OCI-LY7 (cell line): ENCODE measurements around the gene NPC2. TPM values are rescaled to one million over a fixed set of nuclear protein-coding genes. Genes with fewer than 3 reads are reported as not detected.

ENCODE experiments used
- BruUV-seq: library from RNA; stranded (reverse); fragments of 400-500 nt; replicated peaks from 2 replicates; lab custom pipeline; 2021; lab: Mats Ljungman, UMichigan
- CTCF ChIA-PET: fragments of 300-600 bp; sonication (Branson Sonifier 250); formaldehyde crosslinking; loops from one replicate; lab custom pipeline; 2022; ENCODE audit warnings: antibody characterized with exemption; ENCODE audit not compliant: unreplicated experiment; lab: Charles Lee
- POLR2A ChIA-PET: fragments of 300-600 bp; sonication (Branson Sonifier 250); formaldehyde crosslinking; loops from one replicate; lab custom pipeline; 2022; ENCODE audit warnings: antibody characterized with exemption; lab: Charles Lee
- DNase-seq: peaks from one replicate; pipeline ENCODE4 v3.0.0-alpha.2; 2015; ENCODE audit warnings: low spot score
- H2AFZ ChIP-seq: fragments of 200-600 bp; sonication (generic), shearing (Covaris generic); 2 replicates; pipeline ENCODE4 v1.6.1; 2014; ENCODE audit warnings: mild to moderate bottlenecking, antibody characterized with exemption, low read length, moderate library complexity
- H3K27ac ChIP-seq: fragments of 200-600 bp; sonication (generic); 2 replicates; pipeline ENCODE4 v1.5.1; 2014; ENCODE audit warnings: mixed run types, low read depth, mild to moderate bottlenecking, moderate library complexity, low read length, inconsistent platforms; ENCODE audit not compliant: poor library complexity, severe bottlenecking
- H3K36me3 ChIP-seq: fragments of 200-600 bp; sonication (generic); 2 replicates; pipeline ENCODE4 v1.6.1; 2014; ENCODE audit warnings: mild to moderate bottlenecking, antibody characterized with exemption, low read length, moderate library complexity, mixed read lengths; ENCODE audit not compliant: insufficient read depth
- H3K4me1 ChIP-seq: fragments of 200-600 bp; sonication (generic); 2 replicates; pipeline ENCODE4 v1.5.1; 2014; ENCODE audit warnings: mild to moderate bottlenecking, low read length; ENCODE audit not compliant: insufficient read depth, poor library complexity, severe bottlenecking
- H3K4me2 ChIP-seq: fragments of 200-600 bp; sonication (generic); 2 replicates; pipeline ENCODE4 v1.6.1; 2014; ENCODE audit warnings: mild to moderate bottlenecking, low read length
- H3K4me3 ChIP-seq: fragments of 200-600 bp; sonication (generic); 2 replicates; pipeline ENCODE4 v1.5.1; 2014; ENCODE audit warnings: mild to moderate bottlenecking, low read depth, low read length; ENCODE audit not compliant: poor library complexity, severe bottlenecking
- H3K79me2 ChIP-seq: fragments of 200-600 bp; sonication (generic); 2 replicates; pipeline ENCODE4 v1.6.1; 2016; ENCODE audit warnings: low read depth, mild to moderate bottlenecking, low read length, moderate library complexity, mixed read lengths; ENCODE audit not compliant: insufficient read depth
- H3K9me2 ChIP-seq: fragments of 200-600 bp; sonication (generic); 2 replicates; pipeline ENCODE4 v1.6.1; 2016; ENCODE audit warnings: mild to moderate bottlenecking, low read length, mixed read lengths; ENCODE audit not compliant: insufficient read depth
- H3K9me3 ChIP-seq: fragments of 200-600 bp; sonication (generic); 2 replicates; pipeline ENCODE4 v1.6.1; 2014; ENCODE audit warnings: mild to moderate bottlenecking, mixed run types, low read length, mixed read lengths
- H4K20me1 ChIP-seq: fragments of 200-600 bp; sonication (generic); 2 replicates; pipeline ENCODE4 v1.6.1; 2014; ENCODE audit warnings: mild to moderate bottlenecking, antibody characterized with exemption, low read length, moderate library complexity, mixed read lengths; ENCODE audit not compliant: insufficient read depth
- EZH2phosphoT487 ChIP-seq: fragments of 200-600 bp; sonication (generic); IDR thresholded peaks from 2 replicates; pipeline ENCODE4 v1.6.1; 2018; ENCODE audit warnings: low read depth, borderline replicate concordance, mild to moderate bottlenecking, mixed run types, antibody characterized with exemption, low read length, moderate library complexity, mixed read lengths
- intact Hi-C: fragments of 100-400 bp; cut with micrococcal nuclease; formaldehyde crosslinking; loops from one replicate; pipeline ENCODE4 v1.10.0; 2022; ENCODE audit not compliant: unreplicated experiment
- total RNA-seq, 2 experiments: library from RNA; depleted of rRNA in 1 of 2; stranded (reverse); fragments of >200 nt in 1 of 2; shearing (Covaris generic) in 1 of 2; gene quantifications; 2 replicates each; pipeline ENCODE4 v1.2.3, GENCODE V29; 2014 to 2022
- TF ChIP-seq, protein P1 (sequence below): fragments of 200-600 bp; sonication (generic); conservative IDR thresholded peaks from 2 replicates; pipeline ENCODE4 v1.5.1; 2014; ENCODE audit warnings: mild to moderate bottlenecking, antibody characterized with exemption, low read length, moderate library complexity, mixed read lengths

NPC2 gene
- total RNA-seq, 2 experiments from 2014 or later, result 37.8 to 80.8 TPM

DNA sequence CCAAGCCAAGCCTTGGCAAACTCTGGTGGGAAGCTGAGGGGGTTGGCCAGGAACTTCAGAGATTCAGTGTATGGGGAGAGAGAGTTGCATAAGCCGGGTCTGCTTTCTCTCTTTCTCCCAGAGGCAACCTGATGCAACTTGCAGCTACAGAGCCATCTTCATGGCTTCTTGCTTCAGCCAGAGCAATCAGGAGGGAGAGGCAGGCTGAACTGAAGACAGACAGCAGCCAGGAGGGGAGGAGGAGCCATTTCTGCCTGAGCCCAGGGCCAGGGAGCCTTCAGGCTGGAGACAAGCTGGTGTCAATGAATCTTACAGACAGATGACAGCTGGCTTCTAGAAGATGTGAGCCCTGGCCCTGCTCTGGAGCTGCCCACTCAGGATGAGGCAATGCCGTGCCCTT is 18.7 kb downstream of the NPC2 start:
- POLR2A ChIA-PET, result no interaction called here
- no peak for TF ChIP-seq EZH2phosphoT487
- TF ChIP-seq, protein P1, sequence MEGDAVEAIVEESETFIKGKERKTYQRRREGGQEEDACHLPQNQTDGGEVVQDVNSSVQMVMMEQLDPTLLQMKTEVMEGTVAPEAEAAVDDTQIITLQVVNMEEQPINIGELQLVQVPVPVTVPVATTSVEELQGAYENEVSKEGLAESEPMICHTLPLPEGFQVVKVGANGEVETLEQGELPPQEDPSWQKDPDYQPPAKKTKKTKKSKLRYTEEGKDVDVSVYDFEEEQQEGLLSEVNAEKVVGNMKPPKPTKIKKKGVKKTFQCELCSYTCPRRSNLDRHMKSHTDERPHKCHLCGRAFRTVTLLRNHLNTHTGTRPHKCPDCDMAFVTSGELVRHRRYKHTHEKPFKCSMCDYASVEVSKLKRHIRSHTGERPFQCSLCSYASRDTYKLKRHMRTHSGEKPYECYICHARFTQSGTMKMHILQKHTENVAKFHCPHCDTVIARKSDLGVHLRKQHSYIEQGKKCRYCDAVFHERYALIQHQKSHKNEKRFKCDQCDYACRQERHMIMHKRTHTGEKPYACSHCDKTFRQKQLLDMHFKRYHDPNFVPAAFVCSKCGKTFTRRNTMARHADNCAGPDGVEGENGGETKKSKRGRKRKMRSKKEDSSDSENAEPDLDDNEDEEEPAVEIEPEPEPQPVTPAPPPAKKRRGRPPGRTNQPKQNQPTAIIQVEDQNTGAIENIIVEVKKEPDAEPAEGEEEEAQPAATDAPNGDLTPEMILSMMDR, result no peak

DNA sequence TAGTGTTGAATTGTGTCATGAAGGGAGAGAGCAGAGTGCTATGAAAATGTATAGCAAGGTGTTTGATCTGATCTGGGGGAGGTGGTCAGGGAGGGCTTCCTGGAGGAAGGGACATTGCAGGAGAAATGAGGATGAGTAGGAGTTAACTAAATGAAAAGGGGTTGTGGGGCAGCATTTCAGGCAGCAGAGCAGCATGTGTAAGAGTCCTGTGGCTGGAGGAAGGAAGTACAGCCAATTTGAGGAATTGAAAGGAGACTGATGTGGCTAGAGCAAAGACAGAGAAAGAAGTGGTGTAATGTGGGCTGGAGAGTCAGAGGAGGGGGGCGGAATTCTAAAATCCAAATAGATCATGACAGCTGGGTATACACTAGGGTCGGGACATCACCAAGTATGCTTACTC is 20.5 kb downstream of the NPC2 start:
- TF ChIP-seq EZH2phosphoT487, result no peak
- TF ChIP-seq, protein P1, result no peak
- Histone ChIP-seq H3K9me3 (no peaks in the 10 kb centered on the region), H3K27ac (no peak overlapping the region), H3K4me2 (no peak overlapping the region), H3K4me3 (no peak overlapping the region), H4K20me1 (no peaks in the 10 kb centered on the region), H3K79me2 (no peaks in the 10 kb centered on the region), H2AFZ (no peak overlapping the region), H3K9me2 (no peaks in the 10 kb centered on the region), H3K4me1 (no peaks in the 10 kb centered on the region), H3K36me3 (no peaks in the 10 kb centered on the region)
- POLR2A ChIA-PET, result no interaction called here
- CTCF ChIA-PET, result no interaction called here
- intact Hi-C loops, result no loop called here
- no TSS peak for BruUV-seq
- no peak for DNase-seq

More for the DNA sequence above, 18.7 kb downstream of the NPC2 start:
- no peak overlapping the region for H2AFZ ChIP-seq
- BruUV-seq, result no TSS peak
- H3K4me1 ChIP-seq, result no peaks in the 10 kb centered on the region
- intact Hi-C loops, result no loop called here
- no peaks in the 10 kb centered on the region for H3K9me2 ChIP-seq
- no peaks in the 10 kb centered on the region for H3K9me3 ChIP-seq
- no peaks in the 10 kb centered on the region for H4K20me1 ChIP-seq
- H3K4me2 ChIP-seq, result no peak overlapping the region
- CTCF ChIA-PET, result no interaction called here
- H3K36me3 ChIP-seq, result no peaks in the 10 kb centered on the region
- H3K27ac ChIP-seq, result no peak overlapping the region
- no peaks in the 10 kb centered on the region for H3K79me2 ChIP-seq
- DNase-seq, result no peak
- no peak overlapping the region for H3K4me3 ChIP-seq

DNA sequence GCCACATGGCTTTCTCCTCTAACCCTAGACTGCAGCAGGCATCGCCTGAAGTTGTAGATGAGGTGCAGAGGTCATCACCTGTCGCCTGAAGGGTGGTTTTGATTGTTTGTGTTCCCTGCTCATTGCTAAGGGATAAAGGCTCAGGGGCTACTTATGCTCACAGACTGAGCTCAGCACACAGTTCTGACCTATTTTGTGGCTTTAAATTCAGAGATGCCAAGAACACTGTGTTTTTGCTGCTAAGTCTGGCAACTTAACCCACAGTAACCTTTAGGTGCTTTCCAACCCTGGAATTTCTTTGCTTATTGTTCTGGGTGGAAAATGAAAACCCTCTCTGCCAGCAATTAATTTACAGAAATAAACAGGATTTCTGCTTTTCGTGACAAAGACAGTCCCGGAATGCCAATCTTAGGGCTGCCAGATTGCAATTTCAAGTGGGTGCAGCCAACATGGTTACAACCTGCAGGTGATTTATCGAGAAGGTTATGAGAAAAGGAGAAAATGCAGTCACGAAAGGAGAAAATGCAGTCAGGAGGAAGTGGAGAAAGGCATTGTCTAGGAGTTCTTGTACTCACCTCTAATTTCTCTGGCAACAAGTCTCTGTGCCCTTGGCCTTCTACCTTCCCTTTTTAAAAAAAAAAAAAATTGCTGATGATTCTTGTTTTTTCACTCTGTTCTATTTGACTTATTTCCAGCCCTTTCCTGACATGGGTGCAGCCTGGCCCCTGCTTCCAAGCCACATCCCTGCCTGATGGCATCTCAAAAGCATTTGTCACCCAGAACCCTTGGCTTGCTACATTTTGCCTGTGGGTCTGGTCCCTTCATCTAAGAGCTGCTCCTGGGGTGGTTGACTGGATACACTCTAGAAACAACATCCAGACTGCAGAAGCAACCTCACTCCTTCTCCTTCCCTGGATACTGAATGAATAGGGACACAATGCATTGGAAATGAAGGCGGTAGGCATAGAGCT is 23.3 kb downstream of the NPC2 start:
- ChIA-PET CTCF (interaction anchor here (0.6 kb wide), 1 partner anchor 32 kb away, joined by 3 read pairs; no protein-coding TSS in a partner anchor), POLR2A (interaction anchor here (1.1 kb wide), 1 partner anchor 104 kb away, joined by 3 read pairs; no protein-coding TSS in a partner anchor)
- no peak overlapping the region for H3K4me3 ChIP-seq
- DNase-seq, result no peak
- TF ChIP-seq EZH2phosphoT487, result no peak
- TF ChIP-seq, protein P1, result no peak
- H3K27ac ChIP-seq, result no peak overlapping the region
- no peaks in the 10 kb centered on the region for H3K79me2 ChIP-seq
- no peaks in the 10 kb centered on the region for H4K20me1 ChIP-seq
- no peaks in the 10 kb centered on the region for H3K4me1 ChIP-seq
- no TSS peak for BruUV-seq
- H2AFZ ChIP-seq, result no peak overlapping the region
- H3K4me2 ChIP-seq, result no peak overlapping the region
- intact Hi-C loops, result no loop called here
- H3K9me3 ChIP-seq, result no peaks in the 10 kb centered on the region
- no peaks in the 10 kb centered on the region for H3K9me2 ChIP-seq
- H3K36me3 ChIP-seq, result no peaks in the 10 kb centered on the region
